ENCODE results near the gene TIAM1.

TIAM1 gene

DNA sequence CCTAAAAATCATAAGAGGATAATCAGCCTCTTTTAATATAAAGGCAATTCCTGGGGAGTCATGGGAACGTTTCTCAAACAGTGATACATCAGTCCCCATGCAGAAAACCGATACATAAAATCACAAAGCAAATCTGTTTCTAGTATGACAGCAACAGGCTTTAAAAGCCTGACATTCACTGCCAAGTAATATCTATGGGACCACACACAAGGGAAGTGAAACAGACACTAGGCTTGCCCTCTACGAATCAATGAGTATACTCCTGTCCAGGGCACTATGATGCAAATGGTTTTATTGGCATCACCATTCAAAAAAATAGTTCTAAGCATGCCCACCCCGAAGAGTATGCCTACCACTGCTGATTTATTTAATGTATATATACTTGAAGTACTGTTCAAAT, 54.4 kb downstream of the TIAM1 start:
- Histone ChIP-seq H3K27ac (ENCODE audit: low read length) (no peak overlapping the region), H3K79me2 (ENCODE audit: low read length) (no peaks in the 10 kb centered on the region), H3K27me3 (ENCODE audit: low read depth, low read length) (no peaks in the 10 kb centered on the region), H2AFZ (ENCODE audit: low read depth, low read length) (no peak overlapping the region), H3K4me3 (ENCODE audit: low read length) (no peak overlapping the region), H3K9ac (ENCODE audit: low read length) (no peak overlapping the region), H3K4me1 (ENCODE audit: low read length) (peaks cover 8% of the 10 kb centered on the region; the same call in 1 of the 2 replicates), H3K9me3 (ENCODE audit: insufficient read depth, low read length) (no peaks in the 10 kb centered on the region), H3K4me2 (ENCODE audit: low read length) (no peak overlapping the region), H3K36me3 (replicated peaks; ENCODE audit: low read depth, low read length) (no peaks in the 10 kb centered on the region), H4K20me1 (ENCODE audit: insufficient read depth, low read length) (no peaks in the 10 kb centered on the region)
- TF ChIP-seq, protein P1, sequence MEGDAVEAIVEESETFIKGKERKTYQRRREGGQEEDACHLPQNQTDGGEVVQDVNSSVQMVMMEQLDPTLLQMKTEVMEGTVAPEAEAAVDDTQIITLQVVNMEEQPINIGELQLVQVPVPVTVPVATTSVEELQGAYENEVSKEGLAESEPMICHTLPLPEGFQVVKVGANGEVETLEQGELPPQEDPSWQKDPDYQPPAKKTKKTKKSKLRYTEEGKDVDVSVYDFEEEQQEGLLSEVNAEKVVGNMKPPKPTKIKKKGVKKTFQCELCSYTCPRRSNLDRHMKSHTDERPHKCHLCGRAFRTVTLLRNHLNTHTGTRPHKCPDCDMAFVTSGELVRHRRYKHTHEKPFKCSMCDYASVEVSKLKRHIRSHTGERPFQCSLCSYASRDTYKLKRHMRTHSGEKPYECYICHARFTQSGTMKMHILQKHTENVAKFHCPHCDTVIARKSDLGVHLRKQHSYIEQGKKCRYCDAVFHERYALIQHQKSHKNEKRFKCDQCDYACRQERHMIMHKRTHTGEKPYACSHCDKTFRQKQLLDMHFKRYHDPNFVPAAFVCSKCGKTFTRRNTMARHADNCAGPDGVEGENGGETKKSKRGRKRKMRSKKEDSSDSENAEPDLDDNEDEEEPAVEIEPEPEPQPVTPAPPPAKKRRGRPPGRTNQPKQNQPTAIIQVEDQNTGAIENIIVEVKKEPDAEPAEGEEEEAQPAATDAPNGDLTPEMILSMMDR (IDR thresholded peaks at IDR 0.05; ENCODE audit: low read depth, low read length) = no peak
- no peak for TF ChIP-seq EZH2phosphoT487 (IDR thresholded peaks at IDR 0.05; ENCODE audit: low read depth)

DNA sequence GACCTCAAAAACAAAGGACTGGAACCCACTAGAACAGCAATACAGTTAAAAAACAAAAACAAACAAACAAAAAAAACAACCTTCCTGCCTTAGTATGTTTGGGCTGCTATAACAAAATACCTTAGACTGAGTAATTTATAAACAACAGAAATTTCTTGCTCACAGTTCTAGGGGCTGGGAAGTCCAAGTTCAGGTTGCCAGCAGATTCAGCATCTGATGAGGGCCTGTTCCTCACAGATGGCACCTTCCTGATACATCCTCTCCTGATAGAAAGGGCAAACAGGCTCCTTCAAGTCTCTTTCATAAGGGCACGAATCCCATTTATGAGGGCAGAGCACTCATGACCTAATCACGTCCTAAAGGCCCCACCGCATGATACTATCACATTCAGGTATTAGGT, 55.9 kb downstream of the TIAM1 start:
- Histone ChIP-seq H3K27ac (ENCODE audit: low read length) (no peak overlapping the region), H2AFZ (ENCODE audit: low read depth, low read length) (no peak overlapping the region), H4K20me1 (ENCODE audit: insufficient read depth, low read length) (no peaks in the 10 kb centered on the region), H3K79me2 (ENCODE audit: low read length) (no peaks in the 10 kb centered on the region), H3K9ac (ENCODE audit: low read length) (no peak overlapping the region), H3K36me3 (replicated peaks; ENCODE audit: low read depth, low read length) (no peaks in the 10 kb centered on the region), H3K4me3 (ENCODE audit: low read length) (no peak overlapping the region), H3K27me3 (ENCODE audit: low read depth, low read length) (no peaks in the 10 kb centered on the region), H3K4me2 (ENCODE audit: low read length) (no peak overlapping the region), H3K9me3 (ENCODE audit: insufficient read depth, low read length) (no peaks in the 10 kb centered on the region), H3K4me1 (ENCODE audit: low read length) (peaks cover 8% of the 10 kb centered on the region; the same call in 1 of the 2 replicates)
- TF ChIP-seq EZH2phosphoT487 (IDR thresholded peaks at IDR 0.05; ENCODE audit: low read depth) = no peak
- TF ChIP-seq, protein P1 (IDR thresholded peaks at IDR 0.05; ENCODE audit: low read depth, low read length) = no peak

DNA sequence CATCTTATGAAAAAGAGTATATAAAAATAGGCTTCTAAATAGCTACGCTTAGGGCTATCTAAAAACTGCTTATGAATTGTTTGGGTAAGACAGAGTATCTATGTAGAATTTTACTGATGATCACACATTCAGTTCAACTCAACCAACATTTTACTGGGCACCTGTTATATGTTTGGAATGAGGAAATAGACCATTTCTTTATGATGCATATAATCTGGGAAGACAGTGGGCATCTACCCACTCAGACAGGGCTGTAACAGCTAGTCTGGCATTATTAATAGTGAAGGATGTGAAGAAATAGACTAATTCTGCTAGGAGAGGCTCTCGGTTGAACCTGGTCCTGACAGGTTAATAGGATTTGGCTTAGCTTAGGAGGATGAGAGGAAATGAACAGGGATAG, 56.9 kb downstream of the TIAM1 start:
- Histone ChIP-seq H4K20me1 (ENCODE audit: insufficient read depth, low read length) (no peaks in the 10 kb centered on the region), H3K4me1 (ENCODE audit: low read length) (peaks cover 8% of the 10 kb centered on the region; the same call in 1 of the 2 replicates), H3K9ac (ENCODE audit: low read length) (no peak overlapping the region), H2AFZ (ENCODE audit: low read depth, low read length) (no peak overlapping the region), H3K36me3 (replicated peaks; ENCODE audit: low read depth, low read length) (no peaks in the 10 kb centered on the region), H3K4me3 (ENCODE audit: low read length) (no peak overlapping the region), H3K27me3 (ENCODE audit: low read depth, low read length) (no peaks in the 10 kb centered on the region), H3K27ac (ENCODE audit: low read length) (no peak overlapping the region), H3K79me2 (ENCODE audit: low read length) (no peaks in the 10 kb centered on the region), H3K4me2 (ENCODE audit: low read length) (no peak overlapping the region), H3K9me3 (ENCODE audit: insufficient read depth, low read length) (no peaks in the 10 kb centered on the region)
- TF ChIP-seq, protein P1 (IDR thresholded peaks at IDR 0.05; ENCODE audit: low read depth, low read length) = no peak
- no peak for TF ChIP-seq EZH2phosphoT487 (IDR thresholded peaks at IDR 0.05; ENCODE audit: low read depth)

DNA sequence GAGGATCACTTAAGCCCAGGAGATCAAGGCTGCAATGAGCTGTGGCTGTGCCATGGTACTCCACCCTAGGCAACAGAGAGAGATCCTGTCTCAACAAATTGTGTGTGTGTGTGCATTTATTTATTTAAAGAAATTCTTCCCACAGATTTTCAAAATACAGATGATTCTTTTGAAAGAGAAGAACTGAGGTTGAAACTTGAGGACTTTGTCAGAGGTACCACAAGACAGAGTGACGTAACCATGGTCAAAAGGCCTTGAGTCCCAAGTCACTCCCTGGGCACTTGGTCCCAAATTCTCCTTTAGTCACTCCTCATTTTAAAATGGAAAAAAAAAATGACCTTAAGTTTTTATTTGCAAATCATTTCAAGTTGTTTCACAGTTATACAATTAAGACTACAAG, 57.4 kb downstream of the TIAM1 start:
- no peaks in the 10 kb centered on the region for H4K20me1 ChIP-seq (ENCODE audit: insufficient read depth, low read length)

More for the DNA sequence above, 57.4 kb downstream of the TIAM1 start:
- no peak for TF ChIP-seq EZH2phosphoT487 (IDR thresholded peaks at IDR 0.05; ENCODE audit: low read depth)
- TF ChIP-seq, protein P1 (IDR thresholded peaks at IDR 0.05; ENCODE audit: low read depth, low read length) = no peak
- no peak overlapping the region for H3K9ac ChIP-seq (ENCODE audit: low read length)
- no peak overlapping the region for H2AFZ ChIP-seq (ENCODE audit: low read depth, low read length)
- H3K4me2 ChIP-seq (ENCODE audit: low read length) = no peak overlapping the region
- no peaks in the 10 kb centered on the region for H3K27me3 ChIP-seq (ENCODE audit: low read depth, low read length)
- H3K79me2 ChIP-seq (ENCODE audit: low read length) = no peaks in the 10 kb centered on the region
- H3K4me1 ChIP-seq (ENCODE audit: low read length) = peaks cover 8% of the 10 kb centered on the region; the same call in 1 of the 2 replicates
- H3K27ac ChIP-seq (ENCODE audit: low read length) = no peak overlapping the region
- H3K9me3 ChIP-seq (ENCODE audit: insufficient read depth, low read length) = no peaks in the 10 kb centered on the region
- no peaks in the 10 kb centered on the region for H3K36me3 ChIP-seq (replicated peaks; ENCODE audit: low read depth, low read length)
- H3K4me3 ChIP-seq (ENCODE audit: low read length) = no peak overlapping the region

Measured in OCI-LY3 (cell line).